ENCODE data around the gene ATF5.

Gene ATF5

DNA sequence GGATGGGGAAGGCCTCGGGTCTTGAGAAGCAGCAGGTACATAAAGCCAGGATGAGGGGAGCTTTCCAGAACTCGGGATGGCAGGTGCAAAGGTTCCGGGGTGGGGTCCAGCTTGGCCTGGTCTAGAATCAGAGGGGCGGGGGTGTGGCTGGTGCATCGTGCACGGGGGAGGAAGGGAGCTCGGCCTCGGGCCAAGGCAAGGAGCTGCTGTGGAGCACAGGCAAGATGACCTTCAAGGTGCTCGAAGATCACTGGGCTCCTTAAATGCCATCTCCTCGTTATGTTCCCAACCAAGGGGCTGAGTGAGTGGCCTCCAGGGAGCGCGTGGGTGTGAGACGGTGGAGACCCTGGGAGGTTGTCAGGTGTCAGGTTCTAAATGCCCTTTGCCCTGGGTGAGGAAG is 48.1 kb downstream of the ATF5 start:
- H3K4me3 ChIP-seq (ENCODE audit: control insufficient read depth, low read depth, low read length), result no peak overlapping the region
- no peak for DNase-seq (ENCODE audit: low read depth)
- TF ChIP-seq, protein P1, sequence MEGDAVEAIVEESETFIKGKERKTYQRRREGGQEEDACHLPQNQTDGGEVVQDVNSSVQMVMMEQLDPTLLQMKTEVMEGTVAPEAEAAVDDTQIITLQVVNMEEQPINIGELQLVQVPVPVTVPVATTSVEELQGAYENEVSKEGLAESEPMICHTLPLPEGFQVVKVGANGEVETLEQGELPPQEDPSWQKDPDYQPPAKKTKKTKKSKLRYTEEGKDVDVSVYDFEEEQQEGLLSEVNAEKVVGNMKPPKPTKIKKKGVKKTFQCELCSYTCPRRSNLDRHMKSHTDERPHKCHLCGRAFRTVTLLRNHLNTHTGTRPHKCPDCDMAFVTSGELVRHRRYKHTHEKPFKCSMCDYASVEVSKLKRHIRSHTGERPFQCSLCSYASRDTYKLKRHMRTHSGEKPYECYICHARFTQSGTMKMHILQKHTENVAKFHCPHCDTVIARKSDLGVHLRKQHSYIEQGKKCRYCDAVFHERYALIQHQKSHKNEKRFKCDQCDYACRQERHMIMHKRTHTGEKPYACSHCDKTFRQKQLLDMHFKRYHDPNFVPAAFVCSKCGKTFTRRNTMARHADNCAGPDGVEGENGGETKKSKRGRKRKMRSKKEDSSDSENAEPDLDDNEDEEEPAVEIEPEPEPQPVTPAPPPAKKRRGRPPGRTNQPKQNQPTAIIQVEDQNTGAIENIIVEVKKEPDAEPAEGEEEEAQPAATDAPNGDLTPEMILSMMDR (conservative IDR thresholded peaks at IDR 0.05; ENCODE audit: control insufficient read depth, insufficient read depth, low read depth, low read length), result no peak

DNA sequence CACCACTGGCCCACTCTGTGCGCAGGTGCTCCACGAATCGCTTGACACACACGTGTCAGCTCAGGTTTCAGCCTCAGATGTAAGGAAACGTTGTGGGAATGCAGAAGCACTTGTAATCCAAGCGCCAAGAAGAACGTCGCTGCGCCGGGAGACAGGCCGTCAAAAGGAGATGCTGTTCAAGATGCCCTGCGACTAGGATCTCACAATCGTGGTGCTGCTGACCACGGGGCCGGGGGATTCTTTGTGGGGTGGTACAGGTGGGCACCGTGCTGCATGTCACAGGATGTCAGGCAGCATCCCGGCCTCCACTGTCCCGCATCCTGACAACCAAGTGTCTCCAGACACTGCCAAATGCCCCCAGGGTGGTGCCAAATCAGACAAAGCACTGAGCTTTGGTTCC is 48.9 kb downstream of the ATF5 start:
- H3K4me3 ChIP-seq (ENCODE audit: control insufficient read depth, low read depth, low read length), result no peak overlapping the region
- DNase-seq (ENCODE audit: low read depth), result no peak
- TF ChIP-seq, protein P1 (conservative IDR thresholded peaks at IDR 0.05; ENCODE audit: control insufficient read depth, insufficient read depth, low read depth, low read length), result no peak

DNA sequence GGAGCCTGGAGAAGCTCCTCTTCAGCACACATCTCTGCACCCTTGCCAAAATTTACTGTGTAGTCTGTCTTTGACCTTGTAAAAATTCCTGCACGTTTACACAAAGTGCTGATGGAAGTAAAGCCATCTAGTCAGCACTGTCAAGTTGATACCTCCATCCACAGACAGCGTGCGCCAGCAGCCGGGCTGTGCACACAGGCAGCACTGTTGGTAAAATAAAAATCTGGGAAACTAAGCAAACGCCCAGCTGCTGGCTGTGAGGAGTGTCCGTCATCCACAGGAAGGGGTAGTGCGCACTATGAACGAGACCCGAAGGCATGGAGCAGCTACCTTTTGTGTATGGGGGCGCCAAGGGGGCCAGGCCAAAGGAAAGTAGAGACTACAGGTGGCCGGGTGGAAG is 49.3 kb downstream of the ATF5 start:
- TF ChIP-seq, protein P1 (conservative IDR thresholded peaks at IDR 0.05; ENCODE audit: control insufficient read depth, insufficient read depth, low read depth, low read length), result no peak
- no peak for DNase-seq (ENCODE audit: low read depth)
- H3K4me3 ChIP-seq (ENCODE audit: control insufficient read depth, low read depth, low read length), result no peak overlapping the region

DNA sequence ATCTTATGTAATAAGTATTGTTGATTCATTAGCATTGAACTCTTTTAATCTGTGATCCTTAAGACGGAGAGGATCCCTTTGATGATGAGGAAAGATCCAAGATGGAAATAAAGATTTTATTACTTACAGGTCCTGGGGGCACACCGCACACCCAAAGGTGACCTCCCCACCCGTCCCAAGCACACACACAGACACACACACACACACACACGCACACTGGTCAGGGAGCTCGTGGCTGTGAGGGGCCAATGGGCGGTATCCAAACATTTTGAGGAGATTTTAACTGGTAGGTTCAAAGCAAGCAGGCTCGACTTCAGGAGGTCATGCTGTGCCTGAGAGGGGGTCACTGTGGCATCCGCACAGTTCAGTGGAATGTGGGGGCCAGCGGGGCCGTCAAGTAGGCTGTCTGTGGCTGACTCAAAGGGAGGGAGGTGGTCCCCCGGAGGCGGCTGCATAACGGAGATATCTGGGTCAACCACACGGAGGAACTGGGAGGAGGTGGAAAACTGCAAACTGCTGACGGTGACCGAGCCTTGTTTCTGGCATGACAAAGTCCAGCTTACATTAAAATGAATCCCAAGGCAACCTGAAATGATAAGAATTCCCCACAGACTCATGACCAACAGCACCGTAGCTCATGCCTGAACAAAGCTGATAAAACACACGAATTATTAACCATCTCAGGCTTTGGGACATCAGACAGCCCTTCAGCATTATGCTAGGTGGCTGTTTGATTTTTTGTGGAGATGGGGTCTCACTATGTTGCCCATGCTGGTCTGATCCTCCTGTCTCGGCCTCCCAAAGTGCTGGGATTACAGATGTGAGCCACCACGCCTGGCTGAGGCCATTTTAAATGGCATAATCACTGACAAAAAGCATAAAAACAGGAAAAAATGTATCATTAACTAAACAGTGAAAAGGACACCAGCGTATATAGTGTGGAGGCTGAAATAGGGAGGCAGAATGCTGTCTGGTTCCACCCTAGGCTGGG is 52.9 kb downstream of the ATF5 start:
- no peak for DNase-seq (ENCODE audit: low read depth)
- TF ChIP-seq, protein P1 (conservative IDR thresholded peaks at IDR 0.05; ENCODE audit: control insufficient read depth, insufficient read depth, low read depth, low read length), result no peak
- H3K4me3 ChIP-seq (ENCODE audit: control insufficient read depth, low read depth, low read length), result no peak overlapping the region
